ENCODE data around the gene MRPL36. TPM values are rescaled to one million over a fixed set of nuclear protein-coding genes. Genes with fewer than 3 reads are reported as not detected.

The MRPL36 gene
- total and polyA plus RNA-seq, 2 donors (not counting 3 experiments of a cell fraction or from before 2014, with no cell fraction given): 70.3 to 72.7 TPM

DNA sequence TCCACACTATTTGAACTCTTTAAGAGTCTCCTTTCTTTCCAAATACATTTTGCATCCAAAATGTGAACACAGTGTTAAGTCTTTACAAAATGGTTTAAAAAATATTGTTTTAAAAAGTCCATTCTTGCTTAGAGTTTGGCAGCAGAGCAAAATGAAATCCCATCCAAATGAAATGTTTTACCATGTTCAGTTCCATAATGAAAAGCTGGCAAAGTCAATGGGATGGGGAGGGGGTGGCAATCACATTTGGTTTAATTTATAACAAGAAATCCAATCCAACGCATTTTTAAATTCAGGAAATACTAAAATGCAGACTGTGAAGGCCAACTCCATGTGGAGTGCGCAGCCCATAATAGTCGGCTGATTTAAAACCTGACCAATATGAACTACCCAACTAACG is 39.4 kb downstream of the MRPL36 start:
- no peak for DNase-seq (ENCODE audit: low read depth, low spot score)
- H4K20me1 ChIP-seq (replicated peaks; ENCODE audit: control insufficient read depth, extremely low read depth, insufficient read depth, low read length): no peaks in the 10 kb centered on the region
- H3K9ac ChIP-seq (replicated peaks; ENCODE audit: extremely low read depth, insufficient read depth, low read length): no peak overlapping the region
- POLR2A ChIA-PET: no interaction called here
- FAIRE-seq: no peak
- no peaks in the 10 kb centered on the region for H3K9me1 ChIP-seq (replicated peaks; ENCODE audit: control insufficient read depth, extremely low read depth, insufficient read depth, low read length)
- H3K9me3 ChIP-seq (replicated peaks; ENCODE audit: control insufficient read depth, insufficient read depth, low read length): no peaks in the 10 kb centered on the region
- no peaks in the 10 kb centered on the region for H3K4me1 ChIP-seq (ENCODE audit: control insufficient read depth, extremely low read depth, insufficient read depth, low read length)
- H3K79me2 ChIP-seq (ENCODE audit: control insufficient read depth, insufficient read depth, low read length): no peaks in the 10 kb centered on the region
- dilution Hi-C loops (cut with MboI; ENCODE audit: extremely low pct_ligation_motif_present, low sequenced_read_pairs): no loop called here
- intact Hi-C loops (cut with micrococcal nuclease): no loop called here
- H3K4me3 ChIP-seq (replicated peaks in 1 of 3; ENCODE audit: insufficient read depth in 1 of 3, low read depth in 1 of 3, low read length in 3 of 3): no peak overlapping the region
- BruUV-seq (replicated peaks): no TSS peak
- CTCF ChIA-PET: no interaction called here
- H3K4me2 ChIP-seq (ENCODE audit: insufficient read depth, low read length): no peak overlapping the region
- no peaks in the 10 kb centered on the region for H3K36me3 ChIP-seq (ENCODE audit: control insufficient read depth in 2 of 2, extremely low read depth in 1 of 2, insufficient read depth in 2 of 2, low read length in 2 of 2)
- no peak overlapping the region for H3K27ac ChIP-seq (ENCODE audit: insufficient read depth, low read depth, low read length)
- H2AFZ ChIP-seq (ENCODE audit: low read depth, low read length): no peak overlapping the region
- H3K27me3 ChIP-seq (ENCODE audit: control insufficient read depth in 2 of 2, insufficient read depth in 2 of 2, low read length in 2 of 2): peaks cover 0 to 2% of the 10 kb centered on the region in 2 experiments
- TF ChIP-seq POLR2A (IDR thresholded peaks at IDR 0.05; ENCODE audit: low read depth, low read length) (no peak), EZH2 (IDR thresholded peaks at IDR 0.05; ENCODE audit: borderline replicate concordance, low read depth, low read length, severe bottlenecking) (no peak)

DNA sequence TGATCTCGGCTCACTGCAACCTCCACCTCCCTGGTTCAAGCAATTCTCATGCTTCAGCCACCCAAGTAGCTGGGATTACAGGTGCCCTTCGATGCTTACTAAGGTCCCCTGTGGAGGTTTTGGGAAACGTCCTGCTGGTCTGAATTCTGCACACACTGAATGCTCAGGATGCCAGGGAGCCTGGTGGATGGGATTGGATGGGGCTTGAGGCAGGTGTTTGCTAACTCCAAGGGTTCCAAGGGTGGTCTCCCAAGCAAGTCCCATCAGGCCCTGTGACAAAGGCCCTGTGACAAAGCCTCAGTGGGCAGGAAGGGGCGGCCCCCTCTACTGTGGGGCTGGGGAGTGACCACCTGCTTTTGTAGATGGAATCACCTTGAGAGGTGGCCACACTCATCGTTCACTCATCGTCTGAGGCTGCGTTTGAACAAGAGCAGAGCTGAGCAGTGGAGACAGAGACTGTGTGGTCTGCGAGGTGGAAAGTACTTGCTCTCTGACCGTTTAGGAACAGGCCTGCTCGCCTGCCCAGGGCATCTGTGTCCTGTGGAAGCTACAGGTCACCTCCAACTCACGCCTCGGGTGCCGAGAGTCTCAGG is 40.2 kb downstream of the MRPL36 start:
- Histone ChIP-seq H3K27ac (ENCODE audit: insufficient read depth, low read depth, low read length) (no peak overlapping the region), H3K27me3 (ENCODE audit: control insufficient read depth in 2 of 2, insufficient read depth in 2 of 2, low read length in 2 of 2) (peaks cover 0 to 2% of the 10 kb centered on the region in 2 experiments), H3K4me2 (ENCODE audit: insufficient read depth, low read length) (no peak overlapping the region), H3K9me1 (replicated peaks; ENCODE audit: control insufficient read depth, extremely low read depth, insufficient read depth, low read length) (no peaks in the 10 kb centered on the region), H2AFZ (ENCODE audit: low read depth, low read length) (no peak overlapping the region), H3K4me1 (ENCODE audit: control insufficient read depth, extremely low read depth, insufficient read depth, low read length) (no peaks in the 10 kb centered on the region), H3K4me3 (replicated peaks in 1 of 3; ENCODE audit: insufficient read depth in 1 of 3, low read depth in 1 of 3, low read length in 3 of 3) (no peak overlapping the region), H3K9me3 (replicated peaks; ENCODE audit: control insufficient read depth, insufficient read depth, low read length) (no peaks in the 10 kb centered on the region), H4K20me1 (replicated peaks; ENCODE audit: control insufficient read depth, extremely low read depth, insufficient read depth, low read length) (no peaks in the 10 kb centered on the region), H3K9ac (replicated peaks; ENCODE audit: extremely low read depth, insufficient read depth, low read length) (no peak overlapping the region), H3K79me2 (ENCODE audit: control insufficient read depth, insufficient read depth, low read length) (no peaks in the 10 kb centered on the region), H3K36me3 (ENCODE audit: control insufficient read depth in 2 of 2, extremely low read depth in 1 of 2, insufficient read depth in 2 of 2, low read length in 2 of 2) (no peaks in the 10 kb centered on the region)
- CTCF ChIA-PET: no interaction called here
- DNase-seq (ENCODE audit: low read depth, low spot score): no peak
- POLR2A ChIA-PET: no interaction called here
- TF ChIP-seq JUN (IDR thresholded peaks at IDR 0.05; ENCODE audit: borderline replicate concordance, insufficient read depth, insufficient read length, low read depth) (no peak), POLR2A (IDR thresholded peaks at IDR 0.05; ENCODE audit: low read depth, low read length) (no peak), FOS (IDR thresholded peaks at IDR 0.05; ENCODE audit: borderline replicate concordance, insufficient read depth, low read length) (no peak), MYC (IDR thresholded peaks at IDR 0.05; ENCODE audit: low read depth, low read length) (no peak), EZH2 (IDR thresholded peaks at IDR 0.05; ENCODE audit: borderline replicate concordance, low read depth, low read length, severe bottlenecking) (no peak), GATA2 (IDR thresholded peaks at IDR 0.05; ENCODE audit: insufficient read depth, insufficient read length, low read depth, low read length) (no peak), POLR2AphosphoS5 (IDR thresholded peaks at IDR 0.05; ENCODE audit: insufficient read depth, low read depth, low read length) (no peak)
- TF ChIP-seq, protein P1, sequence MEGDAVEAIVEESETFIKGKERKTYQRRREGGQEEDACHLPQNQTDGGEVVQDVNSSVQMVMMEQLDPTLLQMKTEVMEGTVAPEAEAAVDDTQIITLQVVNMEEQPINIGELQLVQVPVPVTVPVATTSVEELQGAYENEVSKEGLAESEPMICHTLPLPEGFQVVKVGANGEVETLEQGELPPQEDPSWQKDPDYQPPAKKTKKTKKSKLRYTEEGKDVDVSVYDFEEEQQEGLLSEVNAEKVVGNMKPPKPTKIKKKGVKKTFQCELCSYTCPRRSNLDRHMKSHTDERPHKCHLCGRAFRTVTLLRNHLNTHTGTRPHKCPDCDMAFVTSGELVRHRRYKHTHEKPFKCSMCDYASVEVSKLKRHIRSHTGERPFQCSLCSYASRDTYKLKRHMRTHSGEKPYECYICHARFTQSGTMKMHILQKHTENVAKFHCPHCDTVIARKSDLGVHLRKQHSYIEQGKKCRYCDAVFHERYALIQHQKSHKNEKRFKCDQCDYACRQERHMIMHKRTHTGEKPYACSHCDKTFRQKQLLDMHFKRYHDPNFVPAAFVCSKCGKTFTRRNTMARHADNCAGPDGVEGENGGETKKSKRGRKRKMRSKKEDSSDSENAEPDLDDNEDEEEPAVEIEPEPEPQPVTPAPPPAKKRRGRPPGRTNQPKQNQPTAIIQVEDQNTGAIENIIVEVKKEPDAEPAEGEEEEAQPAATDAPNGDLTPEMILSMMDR (IDR thresholded peaks at IDR 0.05; ENCODE audit: extremely low read depth in 1 of 2, insufficient read depth in 1 of 2, low read depth in 1 of 2, low read length in 2 of 2): no peak
- TF ChIP-seq, protein P2, sequence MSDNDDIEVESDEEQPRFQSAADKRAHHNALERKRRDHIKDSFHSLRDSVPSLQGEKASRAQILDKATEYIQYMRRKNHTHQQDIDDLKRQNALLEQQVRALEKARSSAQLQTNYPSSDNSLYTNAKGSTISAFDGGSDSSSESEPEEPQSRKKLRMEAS (IDR thresholded peaks at IDR 0.05; ENCODE audit: insufficient read depth, insufficient read length): no peak
- dilution Hi-C loops (cut with MboI; ENCODE audit: extremely low pct_ligation_motif_present, low sequenced_read_pairs): no loop called here
- no peak for FAIRE-seq
- intact Hi-C loops (cut with micrococcal nuclease): no loop called here
- no TSS peak for BruUV-seq (replicated peaks)

Measured in endothelial cell of umbilical vein (primary cell).